Umbilical cord (tissue), 1 donor: Measurements from ENCODE around the gene MRPS31. TPM values are rescaled to one million over a fixed set of nuclear protein-coding genes. Genes with fewer than 3 reads are reported as not detected.

ENCODE experiments used
- total RNA-seq: library from RNA; depleted of rRNA; stranded (reverse); fragments of >200 nt; gene quantifications from one replicate; pipeline ENCODE4 v1.2.3, GENCODE V29; 2014; ENCODE audit warnings: low replicate concordance; ENCODE audit not compliant: insufficient read depth

Gene MRPS31
- total RNA-seq, 1 donor from 2014 or later = 30.8 TPM

Other genes starting within 250 kb of the MRPS31 start
- 24.8 TPM for gene FOXO1, start 104.5 kb downstream of the MRPS31 start, total RNA-seq
- gene SLC25A15, start 18.4 kb upstream of the MRPS31 start, total RNA-seq = 33.7 TPM
- gene ELF1, start 248.1 kb upstream of the MRPS31 start, total RNA-seq = 67.4 TPM